PC-3 (cell line): ENCODE data around the gene SEC23IP.
"Not testable (repeated sequence)": the region's sequence is repeated elsewhere in the genome, so short reads cannot be mapped to it uniquely, and the experiment has no call there.

Experiments used
- CTCF ChIP-seq: fragments of 300-600 bp; sonication (generic); conservative IDR thresholded peaks from 2 replicates; pipeline ENCODE4 v1.5.1; 2017; ENCODE audit warnings: antibody characterized with exemption, low read depth, mild to moderate bottlenecking, low read length
- EZH2 ChIP-seq: fragments of 300-600 bp; sonication (generic); IDR thresholded peaks from one replicate; pipeline ENCODE4 v1.6.1; 2017; ENCODE audit warnings: antibody characterized with exemption, mild to moderate bottlenecking, low read length; ENCODE audit not compliant: unreplicated experiment
- EZH2phosphoT487 ChIP-seq: fragments of 300-600 bp; sonication (generic); IDR thresholded peaks from 2 replicates; pipeline ENCODE4 v1.6.1; 2018; ENCODE audit warnings: mild to moderate bottlenecking, antibody characterized with exemption, low read length, borderline replicate concordance

GRCh38 chr10:119890307-119890706, 2.2 kb upstream of the SEC23IP start:
- not testable (repeated sequence) for TF ChIP-seq CTCF, EZH2phosphoT487, EZH2
